GM21825 (cell line): ENCODE measurements around the gene GLRX5.

ENCODE experiments used
- ATAC-seq: cut with Tn5 transposase; IDR thresholded peaks from one replicate; pipeline ENCODE4 v1.9.1; 2021; ENCODE audit warnings: mild to moderate bottlenecking, moderate library complexity; ENCODE audit not compliant: unreplicated experiment

Gene GLRX5

DNA sequence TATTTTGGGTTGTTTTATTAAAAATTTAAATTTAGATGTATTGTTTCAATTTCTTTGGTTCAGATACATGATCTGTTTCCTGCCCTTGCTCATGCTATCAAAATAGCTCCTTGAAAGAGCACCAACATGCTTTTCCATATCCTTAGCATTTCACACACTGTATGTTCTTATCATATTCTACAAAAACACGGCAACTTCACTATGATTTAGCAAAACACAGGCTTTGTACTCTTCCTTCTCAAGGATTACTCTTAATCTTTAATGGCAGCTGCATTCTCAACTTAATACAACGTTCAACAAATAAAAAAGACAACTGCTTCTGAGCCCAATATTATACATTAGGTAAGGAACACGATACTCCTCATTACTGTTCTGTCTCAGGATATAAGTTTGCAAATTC, 2.9 kb upstream of the GLRX5 start:
- no peak for ATAC-seq

DNA sequence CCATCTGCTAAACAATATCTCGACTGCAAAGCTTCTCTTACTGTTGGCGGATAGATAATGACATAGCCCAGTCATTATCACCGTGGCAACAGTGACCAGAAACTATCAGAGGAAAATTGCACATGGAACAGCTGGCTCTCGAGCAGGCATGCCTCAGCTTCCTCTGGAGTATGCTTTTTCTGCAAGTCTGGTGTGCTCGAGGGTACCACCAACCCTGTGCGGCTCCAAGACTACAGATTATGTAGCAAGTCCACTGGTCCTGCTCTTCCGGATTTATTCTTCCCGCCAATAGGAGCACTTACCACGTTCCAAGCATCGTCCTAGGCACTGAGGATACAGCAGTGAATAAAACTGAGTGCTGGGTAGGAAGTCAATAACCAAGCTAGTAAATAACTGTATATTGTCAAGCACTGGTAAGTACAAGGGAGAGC, 1.4 kb upstream of the GLRX5 start:
- ATAC-seq, result no peak

DNA sequence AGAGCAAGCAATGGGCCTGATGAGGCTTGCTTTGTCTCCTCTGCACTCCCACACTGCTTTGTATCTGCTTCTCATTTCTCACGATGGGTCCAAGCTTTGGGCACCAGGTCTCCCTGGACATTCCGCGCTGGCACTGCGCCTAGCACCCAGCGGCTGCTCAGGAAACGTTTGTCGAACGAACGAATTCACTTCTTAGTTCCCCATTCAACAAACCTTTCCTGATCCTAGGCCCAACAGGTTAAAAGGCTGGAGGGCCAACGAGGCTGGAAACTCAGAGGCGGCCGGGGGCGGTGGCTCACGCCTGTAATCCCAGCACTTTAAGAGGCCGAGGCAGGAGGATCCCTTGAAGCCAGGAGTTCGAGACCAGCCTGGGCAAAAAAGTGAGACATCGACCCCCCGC, 1.0 kb upstream of the GLRX5 start:
- no peak for ATAC-seq

DNA sequence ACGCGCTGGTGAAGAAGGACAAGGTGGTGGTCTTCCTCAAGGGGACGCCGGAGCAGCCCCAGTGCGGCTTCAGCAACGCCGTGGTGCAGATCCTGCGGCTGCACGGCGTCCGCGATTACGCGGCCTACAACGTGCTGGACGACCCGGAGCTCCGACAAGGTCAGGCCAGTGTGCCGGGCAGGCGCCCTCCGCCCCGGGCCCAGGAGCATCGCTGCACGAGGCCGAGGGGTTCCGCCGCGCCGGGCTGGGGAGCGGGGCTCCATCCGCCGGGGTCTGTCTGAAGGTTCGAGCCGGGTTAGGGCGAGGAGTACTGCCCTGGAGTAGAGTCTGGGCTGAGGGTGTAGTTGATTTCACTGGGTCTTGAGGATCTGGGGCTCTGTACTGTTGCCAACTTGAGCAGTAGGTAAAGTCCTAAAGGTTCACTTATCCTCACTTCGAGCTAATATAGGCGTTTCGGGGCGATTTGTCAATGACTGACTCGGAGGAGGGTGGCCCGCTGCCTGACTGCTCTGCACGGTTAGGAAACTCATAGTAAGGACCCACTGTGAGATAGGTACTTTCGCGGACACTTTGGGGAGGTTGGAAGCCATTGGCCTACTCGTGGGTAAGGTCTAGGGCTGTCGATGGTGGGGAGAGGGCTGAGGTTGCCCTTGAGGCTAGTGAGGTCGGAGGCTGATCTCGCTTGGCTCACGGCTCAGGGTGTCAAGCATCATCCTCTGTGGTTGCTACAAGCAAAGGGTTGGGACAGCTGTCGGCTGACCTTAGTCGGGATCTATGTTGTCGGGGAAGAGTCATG, 574 bp downstream of the GLRX5 start:
- ATAC-seq, result peak; percentile 0

DNA sequence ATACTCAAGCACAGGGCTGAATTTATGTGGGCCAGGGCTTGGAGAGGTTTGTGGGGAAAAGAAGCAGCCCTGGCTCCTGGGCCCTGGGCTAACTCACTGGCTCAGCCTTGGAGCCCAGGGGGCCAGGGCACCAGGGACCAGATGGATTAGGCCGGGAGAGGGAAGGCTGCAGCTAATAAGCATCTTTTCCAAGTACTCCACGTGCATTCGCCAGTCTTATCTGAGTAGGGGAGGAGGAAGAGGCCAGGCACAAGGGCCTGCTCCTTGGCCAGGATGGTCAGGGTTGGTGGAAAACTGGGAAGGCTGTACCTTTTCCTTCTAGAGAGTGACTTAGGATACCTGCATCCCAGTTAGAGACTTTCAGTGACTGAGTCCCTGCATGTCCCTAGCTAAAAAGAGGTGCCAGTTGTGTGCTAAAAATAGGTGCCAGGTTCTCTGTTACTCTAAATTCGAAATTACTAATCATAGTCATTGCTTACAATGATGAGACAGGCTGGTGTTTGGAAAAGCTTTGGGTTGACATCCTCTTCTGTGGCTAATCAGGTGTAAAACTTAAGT, 1.3 kb downstream of the GLRX5 start:
- ATAC-seq, result no peak

DNA sequence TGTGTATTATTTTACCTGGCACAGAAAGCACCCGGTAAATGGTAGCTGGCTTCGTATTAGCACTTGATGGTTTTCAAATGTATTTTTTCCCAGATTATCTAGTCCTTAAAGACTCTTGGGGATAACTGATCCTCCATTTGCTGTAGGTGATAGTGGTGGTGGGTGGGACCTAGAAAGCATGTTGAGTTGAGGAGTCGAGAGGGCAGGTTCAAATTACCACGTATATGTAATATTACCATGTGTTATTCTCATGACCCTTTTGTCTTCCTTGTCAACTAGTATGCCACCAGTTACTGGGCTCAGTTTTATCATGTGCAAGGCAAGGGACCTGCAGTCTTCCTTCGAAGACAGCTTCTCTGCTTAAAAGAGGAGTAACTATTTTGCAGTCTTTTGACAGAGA, 1.8 kb downstream of the GLRX5 start:
- ATAC-seq, result no peak

DNA sequence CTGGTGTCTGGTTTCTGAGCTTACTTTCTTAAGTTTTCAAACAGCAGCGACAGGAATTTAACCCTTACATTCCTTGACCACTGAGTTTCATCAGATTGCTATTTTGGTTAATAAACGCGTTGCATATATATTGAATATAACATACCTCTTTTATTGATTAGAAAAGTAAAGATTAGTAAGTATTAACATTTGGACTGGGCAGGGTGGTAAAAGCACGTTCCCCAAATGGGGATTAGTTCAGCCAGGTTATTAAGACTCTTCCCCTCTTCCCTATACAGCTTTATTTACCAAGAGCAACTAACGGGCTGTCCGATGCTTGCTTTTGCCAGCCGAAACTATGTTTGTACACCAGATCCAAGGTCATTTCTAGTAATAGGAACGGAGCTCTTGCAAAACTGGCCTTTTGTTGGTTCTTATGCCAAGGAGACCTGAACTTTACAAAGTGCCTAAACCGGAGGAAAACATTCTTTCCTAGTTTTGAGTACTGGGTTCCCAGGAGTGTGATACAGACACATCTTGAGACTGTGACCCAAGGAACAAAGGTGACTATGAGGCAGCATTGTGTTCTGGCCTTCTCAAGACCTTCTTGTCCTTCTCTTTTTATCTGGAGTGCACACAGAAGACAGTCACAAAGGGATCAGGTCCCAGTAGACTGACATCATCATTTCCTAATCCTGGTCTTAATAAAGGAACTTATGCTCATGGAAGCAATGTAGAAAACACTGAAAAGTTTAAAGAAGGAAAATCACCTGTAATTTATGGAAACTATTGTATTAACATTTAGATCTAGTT, 2.6 kb downstream of the GLRX5 start:
- no peak for ATAC-seq

DNA sequence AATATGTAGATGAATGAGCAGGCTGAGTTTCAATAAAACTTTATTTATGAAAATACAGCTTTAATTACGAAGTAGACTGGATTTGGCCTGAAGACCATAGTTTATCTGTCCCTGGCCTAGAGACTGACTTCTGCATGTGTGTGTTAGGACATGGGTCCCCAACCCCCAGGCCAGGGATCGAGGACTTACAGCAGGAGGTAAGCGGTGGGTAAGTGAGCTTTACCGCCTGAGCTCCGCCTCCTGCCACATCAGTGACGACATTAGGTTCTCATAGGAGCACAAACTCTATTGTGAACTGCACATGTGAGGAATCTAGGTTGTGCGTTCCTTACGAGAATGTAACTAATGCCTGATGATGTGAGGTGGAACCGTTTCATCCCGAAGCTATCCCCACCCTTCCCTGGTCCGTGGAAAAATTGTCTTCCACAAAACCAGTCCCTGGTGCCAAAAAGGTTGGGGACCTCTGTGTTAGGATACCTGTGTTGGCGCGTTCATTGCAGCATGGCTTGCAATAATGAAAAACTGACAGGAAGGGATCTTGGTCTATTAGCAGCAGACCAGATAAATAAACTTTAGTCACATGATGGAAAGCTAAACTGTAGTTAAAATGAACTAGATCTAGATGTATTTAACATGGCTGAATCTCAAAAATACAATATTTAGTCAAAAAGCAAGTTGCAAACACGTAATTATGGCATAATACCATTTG, 4.1 kb downstream of the GLRX5 start:
- ATAC-seq, result no peak

DNA sequence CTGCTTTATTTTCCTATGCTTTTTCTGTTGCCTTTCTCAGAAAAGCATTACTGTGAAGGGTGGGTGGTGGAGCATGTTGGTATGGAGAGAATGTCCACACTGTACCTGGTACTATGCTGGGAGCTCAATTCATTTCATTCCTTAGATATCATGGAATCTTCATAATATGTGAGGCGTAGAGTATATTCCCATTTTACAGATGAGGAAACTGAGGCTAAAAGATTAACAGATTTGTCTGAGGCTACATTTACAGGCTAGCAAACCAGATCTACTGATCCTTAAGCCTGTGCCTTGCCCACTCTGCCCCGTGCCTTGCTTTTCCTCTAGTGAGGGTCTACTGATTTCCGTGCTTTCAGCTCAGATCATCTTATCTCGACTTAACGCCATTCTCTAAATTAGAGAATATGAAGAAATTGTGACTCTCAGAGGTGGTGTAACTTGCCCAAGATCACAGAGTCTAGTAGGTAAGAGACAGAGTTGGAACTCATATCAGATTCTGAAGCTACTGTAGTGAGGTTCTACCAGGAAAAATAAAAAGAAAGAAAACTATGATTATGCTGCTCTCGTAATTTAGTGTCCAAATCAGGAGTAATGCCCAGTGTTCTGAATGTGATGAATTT, 5.5 kb downstream of the GLRX5 start:
- no peak for ATAC-seq

DNA sequence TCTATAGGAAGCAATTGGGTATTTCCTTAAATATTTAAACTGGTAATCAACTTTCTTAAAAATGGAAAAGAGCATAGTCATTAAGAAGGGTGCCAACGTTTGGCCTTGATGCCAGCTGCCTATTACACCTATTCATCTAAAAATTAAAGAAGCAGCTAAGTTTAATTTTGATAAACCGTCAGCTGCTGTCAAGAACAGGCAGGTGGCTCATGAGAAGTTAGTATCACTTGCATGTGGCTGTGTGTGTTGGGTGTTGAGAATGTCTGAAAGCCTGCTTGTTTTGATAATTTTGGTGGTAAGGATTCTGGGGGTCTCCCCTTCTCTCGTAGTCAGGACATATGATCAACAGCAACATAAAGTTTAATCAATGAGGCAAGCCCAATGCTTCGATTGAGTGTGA, 6.5 kb downstream of the GLRX5 start:
- ATAC-seq, result no peak

DNA sequence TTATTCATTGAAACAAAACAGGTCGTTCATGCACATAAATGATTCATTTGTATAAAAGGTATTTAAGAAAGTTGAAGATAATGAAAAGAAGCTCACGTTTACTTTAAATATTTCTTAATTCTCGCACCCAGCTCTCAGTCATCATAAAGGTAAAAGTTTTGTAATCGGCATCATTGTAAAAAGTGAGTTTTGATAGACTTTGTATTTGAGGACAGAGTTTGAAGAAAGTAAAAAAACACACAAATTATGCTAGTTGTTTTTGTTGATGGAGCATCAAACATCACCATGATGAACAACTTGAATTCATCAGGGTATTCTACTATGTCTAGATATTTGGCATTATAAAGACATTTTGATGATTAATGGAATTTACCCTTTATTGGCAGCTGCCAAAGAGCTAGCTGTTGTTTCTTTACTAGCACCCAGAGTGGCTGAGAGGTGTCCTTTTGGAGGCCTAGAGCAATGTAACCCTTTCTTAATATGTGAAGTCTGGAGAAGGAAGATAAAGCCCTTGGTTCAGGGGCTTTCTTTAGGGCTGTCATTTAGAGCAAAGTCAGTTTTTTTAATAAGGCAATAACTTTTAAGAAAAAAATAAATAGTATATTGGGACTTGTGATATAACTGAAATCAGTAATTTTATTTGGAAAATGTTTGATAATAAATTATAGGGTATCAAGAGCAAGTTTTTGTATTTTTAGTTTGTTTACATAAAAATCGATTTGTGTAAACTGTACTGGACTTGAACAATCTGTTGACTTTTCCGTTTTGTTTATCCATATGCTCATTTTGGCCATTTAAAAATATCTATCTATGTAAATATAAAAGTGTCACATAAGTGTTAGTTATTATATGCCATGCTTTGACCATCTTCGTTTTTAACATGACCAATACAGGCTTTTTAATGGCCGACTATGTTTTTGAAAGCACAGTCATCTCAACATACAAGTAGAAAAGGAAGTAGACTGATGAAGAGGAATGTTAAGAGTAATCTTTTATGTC, 7.4 kb downstream of the GLRX5 start:
- ATAC-seq, result no peak

DNA sequence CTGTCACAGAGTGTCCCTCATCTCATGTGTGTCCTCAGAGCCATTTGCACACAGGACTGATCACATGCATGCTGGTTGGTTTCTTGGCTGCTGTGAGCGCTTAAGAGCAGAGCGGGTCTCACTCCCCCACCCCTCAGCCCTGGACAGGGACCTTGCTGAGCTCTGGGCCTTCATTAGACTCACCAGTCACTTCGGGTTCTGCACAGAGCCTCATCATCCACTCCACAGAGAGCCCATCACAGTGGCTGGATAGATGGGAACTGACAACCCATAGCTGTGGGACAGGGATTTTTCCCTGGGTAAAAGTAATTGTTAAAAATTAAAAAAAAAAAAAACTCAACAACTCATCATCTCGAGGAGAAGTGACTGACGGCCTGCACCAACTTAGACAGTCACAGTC, 8.2 kb downstream of the GLRX5 start:
- no peak for ATAC-seq

DNA sequence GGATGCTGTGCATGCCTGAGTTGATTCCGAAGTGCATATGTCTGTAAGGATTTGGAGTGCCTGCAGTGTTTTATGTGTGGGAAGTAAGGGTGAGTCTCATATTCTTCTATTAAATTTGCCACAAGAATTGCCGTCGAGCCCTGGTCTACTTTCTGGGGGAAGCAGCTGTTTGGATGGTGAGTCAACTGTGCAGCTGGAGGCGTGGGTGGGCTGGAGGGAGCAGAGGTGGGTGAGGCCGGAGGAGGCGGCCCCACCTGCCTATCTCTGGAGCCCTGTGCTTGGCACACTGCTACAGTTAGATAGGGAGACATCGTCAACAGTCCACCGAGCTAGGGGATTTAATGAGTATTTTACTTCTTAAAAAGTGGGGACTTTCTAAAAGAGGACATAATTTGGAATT, 9.7 kb downstream of the GLRX5 start:
- no peak for ATAC-seq

DNA sequence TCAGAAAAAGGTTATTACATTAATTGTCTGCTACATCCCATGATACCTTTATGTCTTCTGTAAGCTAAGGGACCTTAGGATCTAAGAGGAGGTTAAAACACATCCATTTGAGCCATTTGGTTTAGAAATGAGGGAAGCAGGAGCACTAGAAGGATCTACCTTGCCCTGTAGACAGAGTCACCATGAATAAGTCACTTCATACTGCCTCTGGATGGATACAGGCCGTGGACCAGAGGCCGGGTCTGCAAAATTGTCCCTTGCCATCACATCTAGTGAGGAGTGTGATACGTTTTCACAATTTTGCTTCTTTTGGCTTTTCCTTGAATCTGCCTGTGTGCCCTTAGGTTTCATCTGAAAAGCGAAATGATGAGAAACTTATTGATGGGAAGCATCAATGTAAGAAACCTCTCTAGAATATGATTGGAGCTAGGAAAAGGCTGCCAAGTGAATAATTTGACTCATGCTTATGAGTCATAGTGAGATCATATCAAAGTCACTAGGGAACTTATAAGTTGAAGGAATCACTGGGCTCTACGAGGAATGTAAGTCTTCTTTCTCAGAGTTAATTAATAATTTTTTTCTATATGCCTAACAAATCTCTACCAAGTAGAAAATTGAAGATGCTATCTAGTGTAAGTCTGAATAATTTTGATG, 10.8 kb downstream of the GLRX5 start:
- no peak for ATAC-seq

DNA sequence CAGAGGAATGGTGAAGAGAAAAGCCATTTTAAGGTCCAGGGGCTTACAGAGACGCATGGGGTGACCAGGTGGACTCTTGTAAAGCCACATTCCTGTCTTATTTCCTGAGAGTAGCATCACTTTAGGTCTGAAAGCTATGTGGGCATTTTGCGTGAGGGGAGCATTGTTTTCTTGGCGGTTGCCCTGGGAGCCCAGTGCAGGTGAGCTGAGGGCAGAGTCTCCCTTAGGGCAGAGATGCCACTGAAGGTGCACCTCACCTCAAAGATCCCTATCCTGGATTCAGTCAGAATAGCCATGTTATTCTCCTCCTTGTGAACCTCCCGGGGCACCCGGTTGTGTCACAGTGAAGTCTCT, 12.4 kb downstream of the GLRX5 start:
- no peak for ATAC-seq

DNA sequence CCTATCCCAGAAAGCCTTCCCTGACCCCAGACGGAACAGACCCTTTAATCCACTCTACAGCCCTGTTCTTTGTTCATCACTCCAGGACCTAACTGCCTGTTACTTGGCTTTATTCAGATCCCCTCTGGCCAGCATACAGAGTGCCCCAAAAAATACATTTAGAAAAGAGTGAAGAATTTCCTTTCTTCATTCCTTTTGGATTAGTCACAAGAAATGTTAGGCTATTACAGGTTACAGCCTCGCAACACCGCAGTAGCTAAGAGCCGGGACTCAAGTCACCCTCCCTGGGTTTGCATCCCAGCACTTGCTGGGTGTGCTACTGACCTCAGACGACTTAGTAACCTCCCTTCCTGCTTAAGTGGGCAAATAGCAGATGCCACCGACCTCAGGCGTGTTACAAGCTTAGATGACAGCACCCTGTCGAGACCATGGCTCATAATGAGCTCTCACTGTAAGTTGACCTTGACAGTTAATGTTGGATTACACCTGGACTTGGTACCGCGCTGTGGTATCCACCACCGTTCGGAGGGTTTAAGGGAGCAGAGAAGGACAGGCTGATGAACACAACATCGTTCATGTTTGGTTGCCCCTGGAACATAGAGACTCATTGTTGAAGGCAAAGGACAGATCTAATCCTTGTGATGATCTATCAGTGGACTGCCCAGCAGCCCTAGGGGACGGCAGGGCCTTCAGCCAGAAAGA, 12.9 kb downstream of the GLRX5 start:
- ATAC-seq, result no peak

DNA sequence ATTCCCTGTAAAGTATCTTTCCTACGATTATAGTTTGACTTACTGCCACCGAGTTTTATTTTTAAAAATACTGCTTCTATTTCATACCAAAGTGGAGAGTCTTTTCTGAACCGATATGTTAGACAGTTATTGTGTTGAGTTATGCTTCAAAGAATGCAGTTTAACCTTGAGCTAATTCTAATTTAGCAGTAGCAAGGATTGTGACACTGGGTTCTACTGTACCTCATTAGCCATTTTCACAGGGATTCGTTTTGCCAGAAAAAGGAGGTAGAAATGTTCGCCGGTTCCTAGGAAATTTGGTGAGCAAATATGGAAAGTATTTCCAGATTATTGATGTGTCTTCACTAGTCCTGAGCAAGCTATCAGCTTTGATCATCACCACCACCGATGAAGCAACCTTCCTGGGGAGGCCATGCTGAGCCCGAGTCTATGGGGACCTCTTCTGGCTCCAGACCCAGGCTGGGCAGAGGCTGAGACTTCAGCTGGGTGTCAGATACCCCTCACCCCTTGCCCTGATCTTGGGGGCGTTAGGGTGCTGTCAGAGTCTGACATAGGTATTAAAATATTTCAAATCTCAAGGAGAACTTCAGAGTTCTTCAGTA, 13.6 kb downstream of the GLRX5 start:
- ATAC-seq, result no peak
